ENCODE data around the gene FAM163B.

- TF ChIP-seq CTCF (IDR thresholded peaks at IDR 0.05) (no peak), POLR2A (IDR thresholded peaks at IDR 0.05) (no peak)
Observed at GRCh38 chr9:133528001-133528875, 81.0 kb downstream of the FAM163B start.

Measured in thyroid gland (tissue), 4 donors.